Measurements from ENCODE around the gene AQP9.
"Not testable (repeated sequence)": the region's sequence is repeated elsewhere in the genome, so short reads cannot be mapped to it uniquely, and the experiment has no call there.

AQP9 gene

DNA sequence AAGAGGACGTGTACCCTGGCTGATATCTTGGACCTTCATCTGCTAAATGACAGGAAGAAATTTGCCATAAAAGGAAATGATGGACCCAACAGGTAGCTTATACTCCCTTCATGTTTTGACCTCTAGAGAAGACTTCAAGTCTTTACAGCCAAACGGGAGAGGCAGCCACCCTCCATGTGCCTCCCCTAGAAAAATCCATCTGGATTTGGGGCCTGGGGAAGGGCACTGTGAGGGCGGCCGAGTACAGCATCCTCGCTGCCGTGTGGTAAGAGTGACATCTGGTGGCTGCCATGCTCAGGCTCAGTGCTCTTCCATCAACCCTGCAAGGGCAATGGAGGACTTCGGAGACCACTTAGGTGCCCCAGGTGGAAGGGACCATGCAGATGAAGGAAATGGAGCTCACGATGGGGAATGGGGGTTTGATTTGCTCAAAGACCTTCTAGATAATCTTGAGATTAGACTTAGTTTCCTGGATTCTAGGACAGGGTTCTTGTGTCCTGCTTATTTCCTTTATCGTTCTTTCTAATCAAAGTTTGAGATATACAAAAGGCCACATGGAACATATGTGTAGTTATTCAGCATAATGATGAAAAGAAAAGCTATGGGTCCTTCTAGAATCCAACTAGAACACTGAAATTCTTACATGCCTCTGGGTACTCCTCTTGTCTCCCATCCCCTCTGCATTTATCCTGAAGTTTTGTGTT, 44.4 kb downstream of the AQP9 start:
- DNase-seq (ENCODE audit: low read depth), result no peak

DNA sequence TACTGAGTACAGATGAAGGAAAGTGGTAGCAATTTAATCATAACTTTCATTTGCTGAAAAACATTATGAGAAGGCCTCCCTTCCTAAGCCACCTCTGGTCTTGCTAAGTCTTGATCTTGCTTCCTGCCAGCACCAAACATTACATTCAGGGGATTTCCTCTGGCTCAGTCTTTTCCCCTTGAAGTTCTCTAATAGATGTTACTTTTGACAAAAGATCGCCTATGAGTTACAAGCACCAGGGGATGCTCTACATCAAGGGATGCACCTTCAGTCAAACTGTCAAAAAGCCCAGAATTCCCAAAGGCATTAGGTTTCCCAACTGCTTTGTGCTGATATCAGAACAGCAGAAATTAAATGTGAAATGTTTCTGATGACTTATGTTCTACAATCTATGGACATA, 47.3 kb downstream of the AQP9 start:
- DNase-seq (ENCODE audit: low read depth), result no peak

DNA sequence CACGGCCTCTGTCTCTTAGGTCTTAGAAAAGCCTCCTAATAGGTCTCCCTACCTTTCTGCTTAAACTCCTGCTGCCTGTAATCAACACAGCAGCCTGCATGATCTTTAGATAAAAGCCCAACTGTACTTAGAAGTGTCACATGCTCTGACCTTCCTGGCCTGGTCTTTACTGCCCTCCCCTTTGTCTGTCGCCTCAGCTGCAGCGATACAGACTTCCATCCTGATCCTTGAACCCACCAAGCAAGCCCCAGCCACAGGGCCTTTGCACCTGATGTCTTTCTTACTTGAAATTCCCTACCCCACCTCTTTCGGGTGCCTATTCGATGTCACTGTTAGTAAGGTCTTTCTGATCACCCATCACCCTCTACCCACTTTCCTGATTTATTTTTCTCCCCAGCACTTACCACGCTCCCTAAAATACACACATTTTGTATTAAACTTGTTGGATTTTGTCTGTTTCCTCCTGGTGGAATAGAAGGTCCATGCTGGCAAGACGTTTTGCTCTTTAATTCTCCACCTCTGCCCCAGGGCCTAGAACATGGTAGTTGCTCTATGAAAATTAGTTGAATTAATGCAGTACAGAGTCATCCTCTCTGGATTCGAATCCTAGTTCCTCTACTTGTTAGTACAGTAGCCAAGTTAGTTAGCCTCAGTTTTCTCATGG, 51.1 kb downstream of the AQP9 start:
- no peak for DNase-seq (ENCODE audit: low read depth)

DNA sequence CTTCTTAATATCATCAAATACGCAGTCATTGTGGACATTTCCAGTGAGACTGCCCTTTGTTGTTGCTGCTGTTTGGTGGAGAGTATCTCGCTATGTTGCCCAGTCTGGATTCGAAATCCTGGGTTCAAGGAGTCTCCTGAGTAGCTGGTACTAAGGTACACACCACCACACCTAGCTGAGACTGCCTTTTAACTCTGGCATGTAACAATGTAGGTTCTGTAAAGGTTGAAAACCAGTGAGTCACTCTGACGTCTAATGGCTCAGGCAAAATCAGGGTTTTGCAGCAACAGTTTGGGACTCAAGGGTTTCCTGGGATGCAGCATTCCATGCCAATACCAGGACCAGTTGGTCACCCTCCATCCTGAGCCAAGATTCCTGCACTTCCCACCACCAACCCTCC, 52.2 kb downstream of the AQP9 start:
- DNase-seq (ENCODE audit: low read depth), result no peak

DNA sequence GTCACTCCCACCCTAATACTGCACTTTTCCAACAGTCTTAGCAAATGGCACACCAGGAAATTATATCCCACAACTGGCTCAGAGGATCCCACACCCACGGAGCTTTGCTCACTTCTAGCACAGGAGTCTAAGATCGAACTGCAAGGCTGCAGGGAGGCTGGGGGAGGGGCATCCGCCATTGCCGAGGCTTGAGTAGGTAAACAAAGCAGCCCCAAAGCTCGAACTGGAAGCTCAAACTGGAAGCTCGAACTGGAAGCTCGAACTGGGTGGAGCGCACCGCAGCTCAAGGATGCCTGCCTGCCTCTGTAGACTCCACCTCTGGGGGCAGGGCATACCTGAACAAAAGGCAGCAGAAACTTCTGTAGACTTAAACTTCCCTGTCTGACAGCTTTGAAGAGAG, 55.5 kb downstream of the AQP9 start:
- not testable (repeated sequence) for DNase-seq (ENCODE audit: low read depth)

DNA sequence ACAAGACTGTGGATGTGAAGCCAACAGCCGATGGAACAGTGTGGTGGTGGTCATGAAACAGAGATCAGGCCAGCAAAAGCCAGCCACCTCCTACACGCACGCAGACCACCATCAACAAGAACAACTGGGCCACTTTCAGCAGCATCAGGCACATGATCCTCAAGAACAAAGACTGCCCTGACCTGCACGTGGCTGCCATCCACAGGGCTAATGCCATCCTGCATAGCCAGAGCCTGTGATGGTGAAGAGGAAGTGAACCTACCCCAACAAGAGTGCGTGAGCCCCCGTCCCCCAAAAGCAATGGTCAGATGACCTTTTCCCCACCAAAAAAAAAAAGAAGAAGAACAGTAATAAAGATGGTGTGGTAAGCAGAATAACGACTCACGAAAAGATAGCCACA, 62.6 kb downstream of the AQP9 start:
- DNase-seq (ENCODE audit: low read depth), result no peak

DNA sequence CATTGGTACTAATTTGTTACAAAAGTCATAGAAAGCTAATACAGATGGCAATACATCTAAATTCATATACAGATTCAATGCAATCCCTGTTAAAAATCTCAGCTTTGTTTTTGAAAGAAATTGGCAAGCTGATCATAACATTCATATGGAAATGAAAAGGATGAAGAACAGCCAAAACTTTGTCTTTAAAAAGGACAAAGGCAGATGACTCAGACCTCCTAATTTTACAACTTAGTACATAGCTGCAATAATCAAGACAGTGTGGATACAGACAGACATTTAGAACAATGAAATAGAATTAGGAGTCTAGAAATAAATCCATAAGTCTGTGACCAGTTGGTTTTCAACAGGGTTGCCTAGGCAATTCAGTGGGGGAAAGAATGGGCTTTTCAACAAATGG, 63.3 kb downstream of the AQP9 start:
- no peak for DNase-seq (ENCODE audit: low read depth)

DNA sequence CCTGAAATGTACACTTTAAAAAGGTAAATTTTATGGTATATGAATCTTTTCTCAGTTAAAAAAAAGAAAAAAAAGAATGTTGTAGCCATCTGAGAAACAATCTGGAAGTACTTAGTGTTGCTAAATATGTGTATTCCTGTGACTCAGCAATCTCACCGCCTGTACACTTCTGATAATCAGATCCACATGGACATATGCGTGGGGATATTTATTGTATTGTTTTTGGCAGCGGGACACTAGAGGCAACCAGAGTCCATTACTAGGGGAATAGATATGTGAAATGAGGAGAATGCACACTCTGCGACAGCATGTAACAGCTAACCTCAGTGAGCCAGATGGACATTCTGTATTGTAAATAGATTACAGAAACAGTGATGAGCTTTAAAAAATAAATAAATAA, 65.4 kb downstream of the AQP9 start:
- no peak for DNase-seq (ENCODE audit: low read depth)

DNA sequence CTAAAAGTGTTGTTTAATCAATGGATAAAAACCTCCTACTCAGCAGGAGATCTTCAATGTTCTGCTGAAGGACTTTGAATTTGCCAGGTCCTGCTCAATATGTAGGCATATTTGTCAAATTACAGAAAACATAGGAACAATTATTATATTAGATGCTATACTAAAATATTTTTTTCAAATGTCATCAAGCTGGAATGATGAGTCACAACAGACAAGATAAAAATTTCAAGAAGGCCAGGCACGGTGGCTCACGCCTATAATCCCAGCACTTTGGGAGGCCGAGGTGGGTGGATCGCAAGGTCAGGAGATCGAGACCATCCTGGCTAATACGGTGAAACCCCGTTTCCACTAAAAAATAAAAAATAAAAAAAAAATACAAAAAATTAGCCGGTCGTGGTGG, 68.0 kb downstream of the AQP9 start:
- DNase-seq (ENCODE audit: low read depth), result no peak

DNA sequence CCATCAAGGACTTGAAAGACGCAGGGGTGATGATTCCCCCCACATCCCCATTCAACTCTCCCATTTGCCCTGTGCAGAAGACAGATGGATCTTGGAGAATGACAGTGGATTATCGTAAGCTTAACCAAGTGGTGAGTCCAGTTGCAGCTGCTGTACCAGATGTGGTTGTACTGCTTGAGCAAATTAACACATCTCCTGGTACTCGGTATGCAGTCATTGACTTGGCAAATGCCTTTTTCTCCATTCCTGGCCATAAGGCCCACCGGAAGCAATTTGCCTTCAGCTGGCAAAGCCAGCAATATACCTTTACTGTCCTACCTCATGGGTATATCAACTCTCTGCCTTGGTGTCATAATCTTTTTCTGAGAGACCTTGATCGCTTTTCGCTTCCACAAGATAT, 70.0 kb downstream of the AQP9 start:
- DNase-seq (ENCODE audit: low read depth), result not testable (repeated sequence)

DNA sequence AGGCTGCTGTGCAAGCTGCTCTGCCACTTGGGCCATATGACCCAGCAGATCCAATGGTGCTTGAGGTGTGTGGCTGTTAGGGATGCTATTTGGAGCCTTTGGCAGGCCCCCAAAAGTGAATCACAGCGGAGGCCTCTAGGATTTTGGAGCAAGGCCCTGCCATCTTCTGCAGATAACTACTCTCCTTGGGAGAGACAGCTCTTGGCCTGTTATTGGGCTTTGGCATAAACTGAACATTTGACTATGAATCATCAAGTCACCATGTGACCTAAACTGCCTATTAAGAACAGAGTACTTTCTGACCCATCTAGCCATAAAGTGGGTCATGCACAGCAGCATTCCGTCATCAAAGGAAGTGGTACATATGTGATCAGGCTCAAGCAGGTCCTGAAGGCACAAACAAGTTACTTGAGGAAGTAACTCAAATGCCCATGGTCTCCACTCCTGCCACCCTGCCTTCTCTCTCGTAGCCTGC, 70.9 kb downstream of the AQP9 start:
- not testable (repeated sequence) for DNase-seq (ENCODE audit: low read depth)

DNA sequence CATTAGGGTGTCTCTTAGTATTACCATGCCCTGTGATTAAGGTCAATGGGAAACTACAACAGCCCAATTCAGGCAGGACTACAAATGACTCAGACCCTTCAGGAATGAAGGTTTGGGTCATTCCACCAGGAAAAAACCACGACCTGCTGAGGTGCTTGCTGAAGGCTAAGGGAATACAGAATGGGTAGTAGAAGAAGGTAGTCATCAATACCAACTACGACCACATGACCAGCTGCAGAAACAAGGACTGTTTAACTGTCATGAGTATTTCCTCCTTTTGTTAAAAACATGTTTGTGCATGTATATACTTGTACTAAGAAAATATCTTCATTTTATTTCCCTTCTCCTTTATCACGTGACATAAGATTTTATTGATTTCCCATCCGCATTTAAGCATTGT, 71.8 kb downstream of the AQP9 start:
- DNase-seq (ENCODE audit: low read depth), result not testable (repeated sequence)

DNA sequence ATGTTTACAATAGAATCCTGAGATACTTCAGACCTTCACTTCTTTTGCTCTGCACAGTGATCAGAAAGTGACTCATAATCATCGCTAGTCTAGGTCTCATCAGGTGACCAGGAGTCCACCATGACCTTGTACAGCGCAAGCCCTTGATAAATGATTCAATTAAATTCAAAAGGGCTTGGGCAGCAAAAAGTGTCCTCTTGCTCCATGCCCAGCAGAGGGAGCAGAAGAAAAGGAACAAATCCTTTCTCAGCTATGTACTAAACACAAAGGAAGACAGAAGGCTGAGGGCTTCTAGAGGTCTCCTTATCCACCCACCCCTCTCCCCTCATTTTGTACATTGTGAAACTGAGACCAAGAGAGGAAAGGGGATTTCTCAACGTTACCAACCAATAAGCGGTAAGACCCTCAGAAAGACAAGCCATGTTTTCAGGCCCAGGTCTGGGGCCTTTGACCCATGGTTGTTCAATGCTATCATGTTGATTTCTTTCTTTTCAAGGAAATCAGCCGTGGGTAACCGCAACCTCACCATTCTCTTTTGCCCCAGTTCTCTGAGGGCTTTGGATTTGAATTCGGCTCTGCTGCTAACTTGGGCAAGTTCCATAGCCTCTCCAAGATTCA, 74.8 kb downstream of the AQP9 start:
- DNase-seq (ENCODE audit: low read depth), result no peak

DNA sequence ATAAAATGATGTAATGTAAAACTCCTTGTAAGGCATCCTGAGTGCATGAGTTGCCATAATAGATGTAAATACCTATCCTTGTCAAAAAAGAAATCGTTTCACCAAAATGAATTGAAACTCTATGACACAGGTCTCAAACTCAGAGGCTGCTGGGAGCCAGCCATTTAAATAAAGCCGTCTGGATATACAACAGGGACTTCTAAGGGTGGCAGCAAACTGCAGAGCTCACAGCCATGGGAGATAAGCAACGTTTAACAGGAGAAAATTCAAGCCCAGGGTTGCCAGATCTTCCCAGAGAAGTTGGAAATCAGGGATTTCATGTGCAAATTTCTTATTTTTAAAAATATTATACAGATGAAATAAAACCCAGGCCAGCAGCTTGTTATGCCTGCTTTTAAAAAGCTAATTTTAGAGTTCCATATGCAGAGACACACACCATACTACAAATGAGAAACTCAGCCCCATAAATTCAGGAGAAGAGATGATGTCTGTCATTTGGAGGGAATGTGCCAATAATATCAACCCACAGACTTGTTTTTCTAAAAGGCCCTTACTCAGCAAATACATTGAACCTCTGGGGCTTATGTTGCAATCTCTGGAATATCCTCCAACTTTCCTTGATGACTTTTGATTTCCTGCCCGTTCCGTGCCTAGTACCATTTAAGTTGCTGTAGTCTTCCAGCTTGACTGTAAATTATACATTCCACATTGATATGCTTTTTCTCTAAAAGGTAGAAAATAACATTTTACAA, 75.6 kb downstream of the AQP9 start:
- no peak for DNase-seq (ENCODE audit: low read depth)

DNA sequence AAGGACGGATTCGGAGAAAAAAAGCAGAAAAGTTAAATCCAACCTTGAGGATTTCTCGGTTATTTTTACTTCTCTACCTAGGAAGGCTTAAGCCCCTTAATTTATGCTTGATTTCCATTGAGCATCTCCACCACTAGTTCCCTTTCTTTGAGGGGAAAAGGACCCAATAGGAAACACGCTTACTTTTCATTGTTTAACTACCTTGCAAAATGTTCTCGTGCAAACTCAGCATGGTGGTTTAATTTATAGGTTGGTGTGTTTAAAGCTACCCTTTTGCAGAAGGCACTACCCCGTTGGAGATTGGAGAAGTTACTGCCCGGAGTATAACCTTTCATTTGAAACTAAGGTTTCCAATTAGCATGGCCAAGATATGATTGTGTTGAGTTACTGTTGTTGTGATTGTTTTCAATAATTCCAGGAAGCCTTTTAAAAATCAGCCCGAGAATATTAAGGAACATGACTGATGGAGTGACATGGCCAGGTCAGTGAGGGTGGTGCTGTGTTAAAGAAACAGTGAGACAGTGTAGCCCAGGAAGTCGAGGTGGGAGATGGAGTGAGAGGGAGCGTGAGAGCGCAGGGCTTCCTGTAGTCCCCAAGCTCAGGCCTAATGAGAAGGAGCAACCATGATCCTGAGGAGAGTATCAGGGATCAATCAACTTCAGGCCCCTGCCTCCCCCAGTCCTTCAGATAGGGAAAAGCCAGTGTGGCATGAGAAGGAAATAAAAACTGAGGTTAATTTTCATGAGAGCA, 76.6 kb downstream of the AQP9 start:
- no peak for DNase-seq (ENCODE audit: low read depth)

DNA sequence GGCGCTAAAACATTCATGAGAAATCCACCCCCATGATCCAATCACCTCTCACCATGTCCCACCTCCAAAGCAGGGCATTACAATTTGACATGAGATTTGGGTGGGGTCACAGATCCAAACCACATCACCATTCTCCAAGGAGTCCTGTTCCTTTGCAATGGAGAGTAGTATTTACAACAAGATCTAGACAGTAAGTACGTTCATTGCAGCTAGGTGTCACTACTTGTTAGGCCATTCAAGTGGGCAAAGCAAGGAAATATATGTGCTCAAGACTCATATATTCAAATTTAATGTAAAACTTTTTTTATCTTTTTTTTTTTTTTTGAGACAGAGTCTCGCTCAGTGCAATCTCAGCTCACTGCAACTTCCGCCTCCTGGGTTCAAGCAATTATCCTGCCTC, 79.3 kb downstream of the AQP9 start:
- no peak for DNase-seq (ENCODE audit: low read depth)

DNA sequence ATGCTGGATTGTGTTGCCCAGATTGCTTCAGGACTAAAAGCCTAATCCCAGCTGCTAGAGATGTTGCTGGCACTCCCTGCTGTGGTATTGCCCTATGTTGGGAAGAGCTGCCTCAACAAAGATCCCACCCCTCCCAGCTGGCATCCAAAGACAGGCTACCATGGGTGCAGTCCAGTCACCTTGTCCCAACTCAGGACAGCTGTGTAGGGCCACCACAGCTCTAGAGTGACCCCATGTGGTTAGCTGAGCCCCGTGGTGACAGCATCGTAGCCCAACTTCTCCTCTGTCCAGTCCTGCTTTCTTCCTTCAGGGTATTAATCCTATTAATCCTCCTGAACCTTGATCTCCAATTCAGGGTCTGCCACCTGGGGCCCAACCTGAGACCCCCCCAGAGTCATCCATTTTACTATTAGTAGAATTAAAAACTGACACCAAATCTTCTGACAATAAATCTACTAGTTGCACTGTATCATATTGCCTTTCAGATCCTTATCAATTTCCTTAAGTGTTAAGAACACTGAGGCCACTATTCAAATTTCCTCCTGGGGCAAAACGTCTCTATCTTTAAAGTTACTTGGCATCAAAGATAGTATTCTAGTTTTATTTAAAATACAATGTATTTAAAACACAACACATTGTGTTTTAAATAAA, 83.5 kb downstream of the AQP9 start:
- DNase-seq (ENCODE audit: low read depth), result no peak

DNA sequence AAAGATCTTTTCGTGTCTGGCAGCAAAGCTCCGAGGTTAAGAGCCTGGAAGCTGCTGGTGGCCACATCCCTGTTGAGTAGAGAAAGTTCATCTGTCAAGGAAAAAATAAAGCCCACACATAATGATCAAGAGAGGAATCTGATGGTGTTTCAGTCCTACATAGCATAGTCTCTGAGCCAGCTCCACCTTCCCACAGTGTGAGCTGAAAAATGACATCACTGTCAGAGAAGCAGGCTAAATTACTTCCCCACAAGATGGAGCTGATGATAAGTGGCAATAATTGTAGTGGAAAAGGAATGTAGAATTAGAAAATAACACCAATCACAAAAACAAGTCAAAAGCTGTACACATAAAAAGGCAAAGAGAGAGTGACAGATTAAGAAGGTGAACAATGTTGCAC, 84.5 kb downstream of the AQP9 start:
- no peak for DNase-seq (ENCODE audit: low read depth)

DNA sequence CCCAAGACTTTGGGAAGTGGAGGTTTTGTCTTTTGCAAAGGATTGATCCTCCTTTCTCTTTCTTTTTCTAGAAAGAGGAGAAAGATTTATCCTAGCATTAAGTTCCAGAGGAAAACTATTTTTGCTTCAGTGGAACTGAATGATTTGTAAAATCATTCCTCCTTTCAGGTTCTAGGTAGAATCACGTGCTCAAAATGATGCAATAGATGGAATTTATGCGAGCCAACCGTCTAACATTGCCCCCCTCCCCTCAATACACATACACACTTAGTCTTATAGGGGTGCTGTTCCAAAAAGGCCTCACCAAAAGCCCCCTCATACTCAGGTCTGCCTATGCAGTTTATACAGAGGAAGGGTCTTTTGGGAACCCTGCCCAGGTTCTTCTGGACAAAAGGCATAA, 85.3 kb downstream of the AQP9 start:
- DNase-seq (ENCODE audit: low read depth), result no peak

DNA sequence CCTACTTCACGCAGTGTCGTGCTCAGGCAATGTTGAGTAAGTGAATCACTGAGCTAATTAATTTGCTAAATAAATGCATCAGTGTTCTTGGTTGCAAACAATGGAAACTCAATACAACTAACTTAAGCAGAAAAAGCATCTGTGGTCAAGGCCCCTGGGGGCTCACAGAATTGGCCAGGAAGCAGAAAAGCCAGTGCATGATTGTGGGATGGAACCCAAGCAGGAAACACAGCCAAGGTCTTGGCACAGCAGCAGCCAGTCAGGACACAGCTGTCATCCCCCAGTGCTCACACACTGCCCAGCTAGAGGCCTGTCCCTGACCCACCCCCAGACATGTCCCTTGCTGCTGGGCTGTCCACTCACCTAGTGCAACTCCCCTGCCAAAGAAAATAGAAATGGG, 85.9 kb downstream of the AQP9 start:
- no peak for DNase-seq (ENCODE audit: low read depth)

DNA sequence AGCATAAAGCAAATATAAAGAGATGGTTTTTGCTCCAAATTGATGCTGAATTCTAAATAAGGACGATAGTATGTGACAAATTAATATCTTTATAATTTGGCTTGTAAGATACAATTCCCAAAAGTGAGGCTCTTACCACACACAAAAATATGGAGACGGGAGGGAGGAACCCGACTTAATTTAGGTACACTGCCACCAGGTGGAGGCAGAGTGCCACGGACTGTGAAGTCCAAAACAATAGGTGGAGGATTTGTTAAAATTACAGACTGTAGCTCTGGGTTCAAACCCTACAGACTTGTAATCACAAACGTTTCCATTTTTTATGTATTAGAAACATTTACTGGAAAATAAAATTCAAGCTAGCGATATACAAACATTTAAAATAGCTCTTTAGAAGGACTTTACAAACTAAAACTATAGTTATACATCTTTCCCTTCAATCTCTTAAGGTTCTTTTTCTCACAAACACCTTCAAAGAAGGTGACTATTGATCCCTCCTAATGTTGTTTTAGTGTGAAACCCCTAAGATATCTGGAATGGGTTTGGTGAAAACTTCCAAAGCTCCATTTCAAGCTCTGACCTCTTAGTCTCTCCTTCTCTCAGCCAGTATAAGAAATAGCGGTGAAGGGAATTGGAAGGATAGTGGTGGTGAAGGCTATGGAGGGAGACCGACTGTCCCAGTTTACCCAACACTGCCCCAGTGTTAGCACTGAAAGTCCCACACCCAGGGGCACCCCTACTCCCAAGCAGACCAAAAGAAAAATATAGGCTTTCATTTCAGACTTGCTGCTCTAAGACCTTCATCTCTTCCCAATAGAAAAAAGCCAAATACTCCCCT, 89.7 kb downstream of the AQP9 start:
- peak; percentile 47 for DNase-seq (ENCODE audit: low read depth)

Measured in CMK (cell line).